ENCODE data around the gene AVP. TPM values are rescaled to one million over a fixed set of nuclear protein-coding genes. Genes with fewer than 3 reads are reported as not detected.
"Not testable (repeated sequence)": the region's sequence is repeated elsewhere in the genome, so short reads cannot be mapped to it uniquely, and the experiment has no call there.

Gene AVP
- polyA plus RNA-seq, 1 donor from 2014 or later: not detected

DNA sequence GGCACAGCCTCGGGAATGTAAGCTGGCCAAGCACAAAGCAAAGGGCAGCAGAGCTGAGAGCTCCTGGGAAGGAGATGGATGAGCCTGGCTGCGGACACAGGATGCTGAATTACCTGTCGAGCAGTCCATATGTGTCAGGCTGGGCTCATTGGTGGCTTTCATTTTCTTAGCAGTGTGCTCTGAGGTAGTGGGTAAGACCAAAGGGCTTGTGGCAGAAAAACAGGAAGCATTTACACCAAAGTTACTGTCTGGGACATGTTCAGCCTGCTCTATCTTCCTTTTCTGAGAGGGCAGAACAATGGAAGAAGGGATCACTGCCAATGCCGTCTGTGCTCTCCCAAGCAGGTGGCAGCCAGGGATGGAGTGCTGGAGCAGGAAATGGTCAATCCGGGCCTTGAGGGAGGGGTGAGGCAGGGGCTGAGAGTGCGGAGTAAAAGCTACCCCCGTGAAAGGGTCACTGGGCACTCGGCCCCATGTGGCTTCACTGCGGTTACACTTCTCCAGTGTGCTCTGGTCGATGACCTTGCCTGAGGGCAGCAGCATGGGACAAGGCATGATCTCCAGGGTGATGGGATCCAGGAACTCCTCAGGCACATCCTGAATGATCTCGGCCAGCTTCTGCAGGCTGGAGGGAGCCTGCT is 36.9 kb upstream of the AVP start:
- Histone ChIP-seq H3K4me3 (ENCODE audit: low read length) (no peak overlapping the region), H3K9me2 (ENCODE audit: insufficient read depth, low read length) (no peaks in the 10 kb centered on the region), H3K9me3 (ENCODE audit: low read length) (peaks cover 15% of the 10 kb centered on the region), H3K9ac (ENCODE audit: low read length) (no peak overlapping the region), H3K4me2 (ENCODE audit: low read length) (no peak overlapping the region), H3K27me3 (ENCODE audit: insufficient read depth, low read depth, low read length) (no peaks in the 10 kb centered on the region), H3K27ac (ENCODE audit: low read length) (no peak overlapping the region), H3F3A (ENCODE audit: insufficient read depth, low read length, poor library complexity, severe bottlenecking) (no peaks in the 10 kb centered on the region), H4K20me1 (ENCODE audit: insufficient read depth) (no peaks in the 10 kb centered on the region), H2AFZ (ENCODE audit: low read depth, low read length) (no peak overlapping the region), H3K79me2 (replicated peaks; ENCODE audit: insufficient read depth, low read length) (no peaks in the 10 kb centered on the region), H3K36me3 (ENCODE audit: insufficient read depth, low read length) (peaks cover 11% of the 10 kb centered on the region)
- TF ChIP-seq, protein P1, sequence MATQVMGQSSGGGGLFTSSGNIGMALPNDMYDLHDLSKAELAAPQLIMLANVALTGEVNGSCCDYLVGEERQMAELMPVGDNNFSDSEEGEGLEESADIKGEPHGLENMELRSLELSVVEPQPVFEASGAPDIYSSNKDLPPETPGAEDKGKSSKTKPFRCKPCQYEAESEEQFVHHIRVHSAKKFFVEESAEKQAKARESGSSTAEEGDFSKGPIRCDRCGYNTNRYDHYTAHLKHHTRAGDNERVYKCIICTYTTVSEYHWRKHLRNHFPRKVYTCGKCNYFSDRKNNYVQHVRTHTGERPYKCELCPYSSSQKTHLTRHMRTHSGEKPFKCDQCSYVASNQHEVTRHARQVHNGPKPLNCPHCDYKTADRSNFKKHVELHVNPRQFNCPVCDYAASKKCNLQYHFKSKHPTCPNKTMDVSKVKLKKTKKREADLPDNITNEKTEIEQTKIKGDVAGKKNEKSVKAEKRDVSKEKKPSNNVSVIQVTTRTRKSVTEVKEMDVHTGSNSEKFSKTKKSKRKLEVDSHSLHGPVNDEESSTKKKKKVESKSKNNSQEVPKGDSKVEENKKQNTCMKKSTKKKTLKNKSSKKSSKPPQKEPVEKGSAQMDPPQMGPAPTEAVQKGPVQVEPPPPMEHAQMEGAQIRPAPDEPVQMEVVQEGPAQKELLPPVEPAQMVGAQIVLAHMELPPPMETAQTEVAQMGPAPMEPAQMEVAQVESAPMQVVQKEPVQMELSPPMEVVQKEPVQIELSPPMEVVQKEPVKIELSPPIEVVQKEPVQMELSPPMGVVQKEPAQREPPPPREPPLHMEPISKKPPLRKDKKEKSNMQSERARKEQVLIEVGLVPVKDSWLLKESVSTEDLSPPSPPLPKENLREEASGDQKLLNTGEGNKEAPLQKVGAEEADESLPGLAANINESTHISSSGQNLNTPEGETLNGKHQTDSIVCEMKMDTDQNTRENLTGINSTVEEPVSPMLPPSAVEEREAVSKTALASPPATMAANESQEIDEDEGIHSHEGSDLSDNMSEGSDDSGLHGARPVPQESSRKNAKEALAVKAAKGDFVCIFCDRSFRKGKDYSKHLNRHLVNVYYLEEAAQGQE (IDR thresholded peaks at IDR 0.05; ENCODE audit: borderline replicate concordance): no peak
- no peak for TF ChIP-seq TAF1 (IDR thresholded peaks at IDR 0.05; ENCODE audit: low read depth)
- TF ChIP-seq EP300 (conservative IDR thresholded peaks at IDR 0.05; ENCODE audit: poor library complexity, severe bottlenecking): no peak

DNA sequence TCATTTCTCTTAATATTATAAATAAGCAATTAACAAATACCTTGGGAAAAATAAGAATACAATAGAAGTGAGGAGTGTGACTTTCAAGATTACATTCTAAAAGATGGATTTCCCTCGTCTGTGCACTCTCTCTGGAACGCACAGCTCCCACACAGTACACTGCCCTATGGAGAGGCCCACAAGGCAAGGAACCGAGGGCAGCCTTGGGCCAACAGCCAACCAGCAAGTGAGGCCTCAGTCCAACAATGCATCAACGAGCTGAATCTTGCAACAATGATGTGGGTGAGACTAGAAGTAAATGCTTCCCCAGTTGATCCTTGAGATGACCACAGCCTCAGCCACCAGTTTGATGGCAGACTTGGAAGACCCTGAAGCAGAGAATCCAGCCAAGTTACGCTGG is 34.5 kb upstream of the AVP start:
- Histone ChIP-seq H3K9ac (ENCODE audit: low read length) (no peak overlapping the region), H3K9me2 (ENCODE audit: insufficient read depth, low read length) (no peaks in the 10 kb centered on the region), H3K4me2 (ENCODE audit: low read length) (no peak overlapping the region), H4K20me1 (ENCODE audit: insufficient read depth) (no peaks in the 10 kb centered on the region), H3K79me2 (replicated peaks; ENCODE audit: insufficient read depth, low read length) (no peaks in the 10 kb centered on the region), H3K9me3 (ENCODE audit: low read length) (peaks cover 15% of the 10 kb centered on the region), H3F3A (ENCODE audit: insufficient read depth, low read length, poor library complexity, severe bottlenecking) (no peaks in the 10 kb centered on the region), H3K36me3 (ENCODE audit: insufficient read depth, low read length) (peaks cover 11% of the 10 kb centered on the region), H3K4me3 (ENCODE audit: low read length) (no peak overlapping the region), H2AFZ (ENCODE audit: low read depth, low read length) (no peak overlapping the region), H3K27ac (ENCODE audit: low read length) (no peak overlapping the region), H3K27me3 (ENCODE audit: insufficient read depth, low read depth, low read length) (no peaks in the 10 kb centered on the region)
- TF ChIP-seq, protein P1 (IDR thresholded peaks at IDR 0.05; ENCODE audit: borderline replicate concordance): no peak
- TF ChIP-seq EP300 (conservative IDR thresholded peaks at IDR 0.05; ENCODE audit: poor library complexity, severe bottlenecking): no peak

DNA sequence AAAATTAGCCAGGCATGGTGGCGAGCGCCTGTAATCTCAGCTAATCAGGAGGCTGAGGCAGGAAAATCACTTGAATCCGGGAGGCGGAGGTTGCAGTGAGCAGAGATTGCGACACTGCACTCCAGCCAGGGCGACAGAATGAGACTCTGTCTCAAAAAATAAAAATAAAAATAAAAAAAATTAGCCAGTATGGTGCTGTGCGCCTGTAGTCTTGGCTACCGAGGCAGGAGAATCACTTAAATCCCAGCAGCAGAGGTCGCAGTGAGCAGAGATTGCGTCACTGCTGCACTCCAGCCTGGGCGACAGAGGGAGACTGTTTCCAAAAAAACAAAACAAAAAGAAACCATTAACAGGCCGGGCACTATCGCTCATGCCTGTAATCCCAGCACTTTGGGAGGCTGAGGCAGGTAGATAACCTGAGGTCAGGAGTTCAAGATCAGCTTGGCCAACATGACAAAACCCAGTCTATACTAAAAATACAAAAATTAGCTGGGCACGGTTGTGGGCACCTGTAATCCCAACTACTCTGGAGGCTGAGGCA is 33.4 kb upstream of the AVP start:
- H4K20me1 ChIP-seq (ENCODE audit: insufficient read depth); H3K4me3 ChIP-seq (ENCODE audit: low read length); H3K27ac ChIP-seq (ENCODE audit: low read length); H3K9ac ChIP-seq (ENCODE audit: low read length); H3F3A ChIP-seq (ENCODE audit: insufficient read depth, low read length, poor library complexity, severe bottlenecking); H3K9me3 ChIP-seq (ENCODE audit: low read length); H3K27me3 ChIP-seq (ENCODE audit: insufficient read depth, low read depth, low read length); H3K9me2 ChIP-seq (ENCODE audit: insufficient read depth, low read length); H3K4me2 ChIP-seq (ENCODE audit: low read length); H3K79me2 ChIP-seq (replicated peaks; ENCODE audit: insufficient read depth, low read length); H2AFZ ChIP-seq (ENCODE audit: low read depth, low read length): not testable (repeated sequence)
- peaks cover 11% of the 10 kb centered on the region for H3K36me3 ChIP-seq (ENCODE audit: insufficient read depth, low read length)
